DMS79 (cell line): ENCODE measurements around the gene TGFBR2.

Experiments used
- DNase-seq: peaks from one replicate; lab custom pipeline; 2025; lab: John Stamatoyannopoulos, UW

The TGFBR2 gene

DNA sequence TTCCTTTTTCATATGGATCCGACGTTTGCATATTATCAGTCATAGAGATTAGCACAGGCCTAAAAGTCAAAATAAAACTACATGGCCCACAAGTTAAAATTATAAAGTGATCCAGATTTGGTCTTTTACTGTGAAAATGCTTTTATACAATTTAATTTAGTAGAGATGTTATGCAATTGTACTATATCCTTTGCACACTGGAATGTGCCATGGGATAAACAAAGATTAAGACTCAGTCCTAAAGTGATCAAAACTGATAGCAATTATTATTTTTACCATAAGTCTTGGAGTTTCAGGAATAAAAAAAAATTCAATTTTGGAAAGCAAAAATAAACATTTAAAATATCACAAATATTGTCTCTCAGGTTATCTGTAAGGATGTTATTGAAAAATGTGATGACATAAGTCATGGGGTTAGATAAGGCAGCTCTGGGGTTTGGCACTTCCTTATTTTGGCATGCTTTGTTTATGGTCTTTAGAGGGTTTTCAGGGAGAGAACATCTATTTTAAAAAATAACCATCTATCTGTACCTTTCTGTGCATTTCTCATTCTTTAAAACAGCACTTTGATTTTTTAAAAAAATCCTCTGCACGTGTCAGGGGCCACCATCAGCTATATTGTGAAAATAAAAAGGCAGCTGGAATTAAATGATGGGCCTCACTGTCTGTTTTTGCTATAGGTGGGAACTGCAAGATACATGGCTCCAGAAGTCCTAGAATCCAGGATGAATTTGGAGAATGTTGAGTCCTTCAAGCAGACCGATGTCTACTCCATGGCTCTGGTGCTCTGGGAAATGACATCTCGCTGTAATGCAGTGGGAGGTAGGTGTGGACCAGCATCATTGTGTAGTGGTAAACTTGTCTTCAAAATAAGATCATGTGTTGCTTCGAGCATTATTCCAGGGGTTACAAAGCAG lies 67.3 kb downstream of the TGFBR2 start:
- DNase-seq: no peak

DNA sequence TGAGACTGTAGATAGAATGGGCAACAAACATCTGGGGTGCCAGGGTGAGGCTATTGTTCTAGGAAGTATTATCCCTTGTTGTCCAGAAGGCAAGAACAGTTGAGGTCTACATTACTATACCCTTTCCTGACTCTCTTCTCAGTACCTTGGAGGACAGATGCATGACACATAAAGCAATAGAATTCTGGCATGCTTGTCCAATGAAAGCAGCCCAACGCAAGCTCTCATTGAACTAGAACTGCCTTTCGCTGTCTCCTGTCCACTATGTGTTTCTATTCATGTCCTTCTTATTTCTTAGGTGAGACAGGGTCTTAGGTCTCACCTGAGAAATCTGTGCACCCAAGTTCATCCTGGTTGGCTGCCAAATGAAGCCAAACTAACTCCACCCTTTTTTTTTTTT lies 68.6 kb downstream of the TGFBR2 start:
- no peak for DNase-seq

- DNase-seq: no peak
Observed at GRCh38 chr3:30675774-30676173, 69.4 kb downstream of the TGFBR2 start.

- no peak for DNase-seq
Observed at GRCh38 chr3:30676424-30677346, 70.3 kb downstream of the TGFBR2 start.

GRCh38 chr3:30677347-30677685 lies 70.9 kb downstream of the TGFBR2 start:
- DNase-seq: no peak

DNA sequence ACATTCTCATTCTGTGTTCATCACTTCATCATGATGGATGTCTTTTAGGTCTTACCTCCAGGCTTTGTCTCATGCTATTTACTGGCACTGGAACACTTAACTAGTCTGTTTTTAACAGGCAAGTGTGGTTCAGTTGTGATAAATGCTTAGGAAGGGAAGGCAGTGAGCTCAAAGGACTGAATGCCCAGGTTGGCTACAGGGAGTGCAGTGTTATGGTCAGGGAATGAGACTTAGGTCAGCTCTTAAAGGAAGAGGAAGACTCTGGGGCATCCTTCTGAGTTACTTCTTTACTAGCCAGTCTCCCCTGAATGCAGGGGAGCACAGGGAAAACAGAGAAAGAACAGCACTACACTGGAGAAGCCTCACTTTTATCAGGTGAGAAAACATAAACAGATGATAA lies 72.6 kb downstream of the TGFBR2 start:
- DNase-seq: no peak

DNA sequence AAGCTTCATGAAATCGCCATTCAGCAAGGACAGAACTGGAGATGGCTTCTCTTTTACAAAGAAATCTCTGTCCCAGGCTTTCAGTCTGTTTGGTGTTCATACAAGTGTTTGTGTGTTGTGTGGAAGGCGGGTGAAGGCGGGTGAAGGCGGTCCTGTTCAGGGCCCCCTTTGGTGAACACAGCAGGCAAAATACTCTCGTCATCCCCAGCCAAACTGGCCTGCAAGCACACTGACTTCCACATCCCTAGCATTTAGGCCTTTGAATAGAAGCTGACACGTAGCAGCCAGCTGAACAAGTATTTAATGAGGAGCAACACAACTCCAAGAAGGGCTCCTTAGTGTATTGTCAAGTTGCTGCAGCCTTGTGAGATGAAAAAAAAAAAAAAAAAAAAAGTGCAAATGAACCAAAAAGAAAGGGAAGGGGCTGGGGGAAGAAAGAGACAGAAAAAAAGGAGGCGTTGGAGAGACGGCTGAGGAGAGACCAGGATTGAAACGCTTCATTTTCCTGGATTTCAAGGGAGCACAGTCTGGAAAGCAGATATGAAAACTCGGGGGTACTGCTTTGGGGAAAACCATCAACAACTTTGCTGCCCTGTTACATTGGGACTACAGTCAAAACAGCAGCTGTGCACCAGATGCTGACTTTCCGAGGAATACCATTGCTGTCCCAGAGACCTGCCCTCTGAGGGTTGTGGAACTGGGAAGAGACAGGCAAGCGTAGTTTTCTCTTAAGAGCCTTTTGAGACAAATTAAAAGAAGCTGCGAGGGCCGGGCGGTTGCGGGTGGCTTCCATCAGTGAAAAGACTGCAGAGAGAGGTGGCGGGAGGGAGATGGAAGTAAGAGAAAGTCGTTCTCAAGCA lies 74.6 kb downstream of the TGFBR2 start:
- DNase-seq: no peak

DNA sequence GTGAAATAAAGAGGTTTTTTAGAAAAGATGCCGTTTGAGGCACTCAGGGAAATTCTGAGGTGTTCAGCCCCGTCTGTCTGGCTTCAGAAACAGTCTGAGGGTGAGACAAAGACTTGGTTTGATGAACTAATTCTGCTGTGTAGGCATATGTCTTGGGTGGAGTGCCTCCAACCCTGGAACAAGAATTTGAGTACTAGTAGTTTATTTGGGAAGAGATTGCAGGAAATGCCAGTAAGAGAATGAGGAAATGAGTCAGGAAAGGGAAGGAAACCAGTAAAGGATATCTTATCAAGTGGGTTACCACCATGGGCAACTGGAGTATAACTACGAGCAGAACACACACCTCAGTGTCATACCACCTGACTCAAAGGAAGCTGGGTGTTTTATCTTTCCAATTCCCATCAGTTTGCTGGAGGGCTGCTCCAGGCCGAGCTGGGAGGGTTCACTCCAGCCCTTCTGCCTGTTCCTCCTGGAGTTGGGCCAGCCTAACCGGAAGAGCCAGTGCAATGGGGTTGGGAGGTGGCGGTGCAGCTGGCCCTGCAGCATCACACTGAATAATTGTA lies 75.3 kb downstream of the TGFBR2 start:
- DNase-seq: no peak

DNA sequence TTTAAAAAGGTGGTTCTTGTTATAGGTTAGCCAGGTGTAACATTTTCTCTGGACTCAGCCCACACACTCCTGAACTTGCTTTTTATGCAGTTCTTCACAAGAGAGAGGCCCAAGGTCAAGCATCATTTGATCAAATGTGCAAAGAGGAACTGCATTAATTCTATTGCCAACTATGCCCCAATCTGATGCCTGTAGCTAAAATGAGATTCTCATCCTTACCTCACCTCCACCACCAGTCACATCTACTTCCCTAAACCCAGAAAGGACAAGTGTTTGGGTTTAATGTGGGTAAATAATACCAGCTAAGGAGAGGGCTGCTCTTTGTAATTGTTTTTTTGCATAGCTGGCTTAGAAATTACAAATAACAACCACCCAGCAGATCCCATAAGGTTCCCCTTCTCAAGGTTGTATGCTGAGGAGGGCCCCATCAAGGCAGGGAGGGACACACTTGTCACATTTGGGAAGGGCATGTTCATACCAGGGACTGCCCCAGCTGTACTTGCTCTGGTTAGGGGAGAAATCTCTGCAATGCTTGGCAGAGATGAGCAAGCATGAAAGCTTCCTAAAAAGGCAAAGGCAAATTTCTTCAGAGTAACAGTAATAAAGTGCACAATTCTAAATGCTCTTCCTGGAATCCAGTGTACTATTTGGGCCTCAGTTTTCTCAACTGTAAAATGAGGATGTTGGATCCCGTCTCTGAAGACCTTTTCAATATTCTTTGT lies 76.2 kb downstream of the TGFBR2 start:
- no peak for DNase-seq

DNA sequence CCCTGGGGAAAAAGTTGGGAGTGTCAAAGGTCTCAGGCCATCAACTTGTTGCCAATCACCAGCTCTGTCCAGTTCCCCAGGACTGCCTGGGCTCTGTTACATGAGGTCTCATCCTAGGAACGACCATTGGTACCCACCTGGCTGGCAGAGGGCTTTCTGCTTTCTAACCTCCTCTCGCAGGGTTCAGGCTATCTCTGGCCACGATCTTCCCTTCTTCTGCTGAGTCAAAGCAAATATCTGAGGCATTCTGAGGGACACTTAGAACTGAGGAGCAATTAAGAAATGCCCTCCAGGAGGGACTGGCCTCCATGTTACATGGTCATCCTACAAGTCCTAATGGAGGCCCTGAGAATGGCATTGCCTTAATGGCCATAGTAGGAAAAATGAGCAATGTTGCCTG lies 77.4 kb downstream of the TGFBR2 start:
- no peak for DNase-seq

GRCh38 chr3:30684356-30684755 lies 78.0 kb downstream of the TGFBR2 start:
- DNase-seq: no peak

DNA sequence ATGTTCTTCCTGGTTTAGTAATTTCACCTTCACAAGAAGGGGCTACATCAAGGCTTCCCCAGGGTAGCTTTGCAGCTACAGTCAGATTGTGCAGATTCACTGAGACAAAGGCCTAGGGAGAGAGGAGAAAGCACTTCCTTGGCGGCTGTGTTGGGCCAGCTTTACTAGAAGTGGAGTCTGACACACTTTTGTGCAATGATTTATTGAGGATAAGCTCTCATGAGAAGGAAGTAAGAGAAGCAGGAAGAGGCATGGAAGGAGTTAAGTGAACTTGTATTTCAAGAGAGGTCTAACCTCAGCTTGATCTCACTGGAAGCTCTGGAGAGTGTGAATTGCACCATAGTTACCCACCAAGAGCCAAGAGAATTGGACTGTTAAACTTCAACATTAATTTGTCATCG lies 78.9 kb downstream of the TGFBR2 start:
- no peak for DNase-seq

- DNase-seq: no peak
Observed at GRCh38 chr3:30686176-30686575, 79.8 kb downstream of the TGFBR2 start.

GRCh38 chr3:30686799-30687198 lies 80.4 kb downstream of the TGFBR2 start:
- no peak for DNase-seq

DNA sequence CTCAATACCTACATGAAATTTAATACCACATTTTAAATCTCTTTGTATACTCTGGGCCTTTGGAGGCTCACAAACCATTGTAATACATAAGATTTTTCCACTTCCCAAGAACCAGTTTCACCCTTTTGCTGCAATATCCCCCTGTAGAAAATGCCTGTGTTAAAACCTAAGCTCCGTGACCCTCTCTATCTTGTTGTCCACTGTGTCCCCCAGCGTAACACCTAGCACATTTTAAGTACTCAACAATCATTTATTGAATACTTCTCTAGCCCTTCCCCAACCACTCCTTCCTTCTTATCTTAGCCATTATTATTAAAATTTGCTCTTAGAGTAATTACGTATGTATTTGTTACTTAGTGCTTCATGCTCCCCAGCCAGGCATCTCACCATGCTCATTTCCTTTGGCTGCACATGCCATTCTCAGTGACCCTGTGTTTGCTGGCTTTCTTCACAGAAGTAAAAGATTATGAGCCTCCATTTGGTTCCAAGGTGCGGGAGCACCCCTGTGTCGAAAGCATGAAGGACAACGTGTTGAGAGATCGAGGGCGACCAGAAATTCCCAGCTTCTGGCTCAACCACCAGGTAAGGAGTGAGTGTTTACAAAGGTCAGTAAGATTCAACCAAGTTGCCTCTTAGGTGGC lies 81.6 kb downstream of the TGFBR2 start:
- no peak for DNase-seq

DNA sequence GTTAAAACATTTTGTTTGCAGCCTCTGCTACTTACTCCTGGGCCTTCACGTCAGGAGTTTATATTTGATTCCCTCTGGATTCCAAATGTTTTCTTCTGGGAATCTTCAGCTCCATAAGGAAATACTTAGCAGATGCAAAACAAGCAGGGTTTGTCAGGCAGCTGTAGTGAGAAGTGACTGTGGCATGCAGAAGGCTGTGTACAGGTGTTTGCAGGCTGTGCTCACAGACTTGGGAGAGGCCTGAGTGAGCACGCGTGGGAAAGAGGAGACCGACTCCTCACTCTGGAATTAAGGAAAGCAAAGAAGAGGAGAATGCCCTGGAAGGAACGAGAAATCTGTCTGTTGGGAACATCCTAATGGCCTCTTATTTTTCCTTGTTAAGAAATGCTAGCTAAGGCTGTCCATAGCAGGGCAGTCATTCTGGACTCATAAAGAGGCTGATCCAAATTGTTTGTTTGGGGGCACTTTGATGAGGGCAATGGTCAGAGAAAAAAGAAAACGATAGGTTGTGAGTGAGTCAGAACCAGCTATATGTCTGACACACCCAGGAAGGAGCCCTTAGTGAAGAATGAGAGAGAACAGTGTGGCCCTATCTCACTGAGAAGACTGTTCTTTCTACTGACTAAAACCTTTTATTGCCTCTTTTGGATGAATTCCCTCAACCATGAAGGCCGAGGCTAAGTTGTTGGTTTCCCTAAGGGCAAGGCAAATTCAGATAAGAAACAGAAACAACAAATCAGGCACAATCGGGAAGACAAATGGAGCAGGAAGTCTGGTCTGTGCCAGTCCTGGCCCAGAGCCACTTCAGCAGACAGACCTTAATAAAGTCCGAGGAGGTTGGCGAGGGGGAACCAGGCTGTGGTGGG lies 82.6 kb downstream of the TGFBR2 start:
- DNase-seq: no peak

GRCh38 chr3:30690199-30690598 lies 83.8 kb downstream of the TGFBR2 start:
- DNase-seq: no peak

DNA sequence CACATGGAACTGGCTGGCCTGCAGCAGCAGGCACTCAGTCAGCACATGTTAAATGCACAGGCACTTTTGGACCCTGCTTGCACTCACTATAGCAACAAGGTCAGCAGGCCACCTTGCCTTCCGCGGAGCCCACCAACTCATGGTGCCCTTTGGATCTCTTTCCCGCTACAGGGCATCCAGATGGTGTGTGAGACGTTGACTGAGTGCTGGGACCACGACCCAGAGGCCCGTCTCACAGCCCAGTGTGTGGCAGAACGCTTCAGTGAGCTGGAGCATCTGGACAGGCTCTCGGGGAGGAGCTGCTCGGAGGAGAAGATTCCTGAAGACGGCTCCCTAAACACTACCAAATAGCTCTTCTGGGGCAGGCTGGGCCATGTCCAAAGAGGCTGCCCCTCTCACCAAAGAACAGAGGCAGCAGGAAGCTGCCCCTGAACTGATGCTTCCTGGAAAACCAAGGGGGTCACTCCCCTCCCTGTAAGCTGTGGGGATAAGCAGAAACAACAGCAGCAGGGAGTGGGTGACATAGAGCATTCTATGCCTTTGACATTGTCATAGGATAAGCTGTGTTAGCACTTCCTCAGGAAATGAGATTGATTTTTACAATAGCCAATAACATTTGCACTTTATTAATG lies 85.0 kb downstream of the TGFBR2 start:
- DNase-seq: no peak

GRCh38 chr3:30691944-30692343 lies 85.5 kb downstream of the TGFBR2 start:
- no peak for DNase-seq
